Measurements from ENCODE around the gene UBXN6. TPM values are rescaled to one million over a fixed set of nuclear protein-coding genes. Genes with fewer than 3 reads are reported as not detected.

UBXN6 gene
- total RNA-seq, 1 donor from 2014 or later, result 169 TPM

DNA sequence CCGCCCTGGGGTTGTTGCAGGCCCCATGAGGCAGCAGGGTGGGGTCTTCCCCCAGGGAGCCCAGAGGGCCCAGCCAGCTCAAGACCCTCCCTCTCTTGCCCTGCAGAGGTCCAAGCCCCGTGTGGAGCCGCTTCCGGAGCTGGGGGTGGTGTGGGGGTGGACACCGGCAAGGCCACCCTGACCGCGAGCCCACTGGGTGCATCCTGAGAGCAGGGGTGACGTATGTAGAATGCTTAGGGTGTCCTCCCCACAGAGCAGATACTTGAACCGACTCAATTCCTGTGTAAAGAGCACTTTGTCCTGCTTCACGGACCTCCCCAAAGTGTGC, 14.8 kb downstream of the UBXN6 start:
- DNase-seq (ENCODE audit: low spot score), result no peak

DNA sequence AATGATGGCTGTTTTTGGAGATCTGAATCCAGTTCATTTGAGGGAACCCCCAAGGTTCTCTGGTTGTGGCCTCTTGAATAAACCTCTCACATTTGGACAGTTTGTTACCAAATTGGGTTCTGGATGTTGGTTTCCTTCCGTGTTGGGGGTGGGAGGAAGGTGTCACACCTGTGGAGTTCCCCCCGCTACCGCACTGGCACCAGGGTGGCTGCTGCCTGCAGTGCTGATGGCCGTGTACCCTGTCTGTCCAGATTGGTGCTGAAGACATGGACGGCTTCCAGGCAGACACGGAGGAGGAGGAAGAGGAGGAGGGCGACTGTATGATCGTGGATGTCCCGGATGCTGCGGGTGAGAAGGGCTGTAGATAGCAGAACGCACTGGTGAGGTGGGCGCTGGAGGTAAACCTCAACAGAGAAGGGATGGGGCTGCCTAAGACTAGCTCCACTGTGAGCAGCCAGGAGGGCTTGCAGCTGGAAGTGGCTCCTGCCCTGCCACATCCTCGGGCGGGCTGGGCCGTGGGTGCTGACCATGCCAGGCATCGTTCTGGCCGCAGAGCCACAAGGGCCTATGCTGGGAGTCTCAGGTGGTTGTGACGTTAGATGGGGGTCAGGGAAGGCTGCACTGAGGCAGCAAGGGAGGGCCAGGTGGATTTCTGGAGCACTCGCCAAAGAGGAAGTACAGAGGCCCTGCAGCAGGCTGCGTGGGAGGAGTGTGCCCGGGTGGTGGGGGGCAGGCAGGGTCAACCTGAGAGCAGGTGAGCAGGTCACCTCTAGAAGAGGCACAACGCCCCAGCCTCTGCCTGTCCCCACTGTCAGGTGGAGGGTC, 15.4 kb downstream of the UBXN6 start:
- no peak for DNase-seq (ENCODE audit: low spot score)

DNA sequence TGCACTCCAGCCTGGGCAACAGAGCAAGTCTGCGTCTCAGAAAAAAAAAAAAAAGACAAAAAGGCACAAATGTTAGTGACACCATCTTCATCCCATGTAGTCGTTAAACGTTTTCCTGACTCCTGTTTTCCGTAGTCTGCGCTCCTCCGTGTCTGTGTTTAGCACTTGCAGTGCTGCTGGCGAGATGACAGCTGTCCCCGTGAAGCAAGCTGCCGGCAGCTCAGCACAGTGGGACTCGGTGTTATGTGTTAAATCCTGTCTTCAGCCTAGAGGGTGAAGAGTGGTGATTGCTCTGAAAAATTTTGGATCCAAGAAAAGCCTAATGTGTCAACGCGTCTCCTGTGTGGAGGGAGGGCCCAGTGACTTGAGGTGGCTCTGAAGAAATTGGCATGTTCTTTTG, 18.4 kb downstream of the UBXN6 start:
- DNase-seq (ENCODE audit: low spot score), result no peak

DNA sequence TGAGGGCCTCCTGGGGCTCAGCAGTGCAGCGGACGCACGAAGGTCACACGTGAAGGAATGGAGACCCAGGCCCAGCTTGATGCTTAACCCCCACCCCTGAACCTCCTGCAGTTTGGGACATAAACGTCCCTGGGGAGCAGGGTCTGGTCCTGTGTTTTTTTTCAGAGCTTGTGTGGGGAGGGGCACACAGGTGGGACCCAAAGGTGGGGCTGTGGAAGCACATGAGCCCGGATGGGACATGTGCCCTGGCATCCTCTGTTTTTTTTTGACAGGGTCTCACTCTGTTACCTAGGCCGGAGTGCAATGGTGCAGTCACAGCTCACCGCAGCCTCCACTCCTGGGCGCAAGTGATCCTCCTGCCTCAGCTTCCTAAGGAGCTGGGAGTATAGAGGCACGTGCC, 20.5 kb downstream of the UBXN6 start:
- no peak for DNase-seq (ENCODE audit: low spot score)

DNA sequence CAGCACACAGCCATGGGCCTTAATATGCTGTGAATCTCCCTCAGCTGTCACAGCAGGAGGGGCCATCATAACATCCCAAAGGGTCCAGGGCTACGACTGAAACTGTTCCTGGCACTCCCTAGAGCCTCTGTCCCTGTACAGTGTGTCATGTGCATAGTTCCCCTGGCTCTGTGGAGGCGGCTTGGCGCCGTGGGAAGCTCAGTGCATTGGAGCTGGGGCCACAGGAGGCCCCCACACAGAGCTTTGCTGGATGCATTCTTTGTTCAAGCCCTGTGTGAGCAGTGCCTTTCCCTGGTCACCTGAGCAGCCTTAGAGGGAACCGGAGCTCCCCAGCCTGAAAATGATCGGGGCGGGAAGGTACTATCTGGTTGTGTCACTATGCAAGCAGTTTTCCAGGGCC, 21.4 kb downstream of the UBXN6 start:
- DNase-seq (ENCODE audit: low spot score), result no peak

DNA sequence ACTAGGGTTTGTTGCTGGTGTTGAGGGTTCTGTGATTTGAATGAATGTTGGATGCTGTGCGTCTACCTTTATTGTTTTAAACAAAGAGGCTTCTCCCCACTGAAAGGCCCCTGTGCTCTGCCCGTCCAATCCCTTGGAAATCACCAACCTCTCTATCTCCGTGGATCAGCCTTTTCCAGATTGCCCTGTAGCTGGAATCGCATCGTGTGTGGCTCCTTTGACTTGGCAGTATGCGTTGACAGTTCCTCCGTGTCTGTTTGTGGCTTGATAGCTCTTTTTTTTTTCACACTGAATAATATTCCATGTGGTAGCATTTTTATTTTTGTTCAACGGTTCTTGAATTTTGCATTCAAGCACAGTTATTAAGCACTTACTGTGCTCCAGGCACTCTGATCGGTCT, 23.2 kb downstream of the UBXN6 start:
- DNase-seq (ENCODE audit: low spot score), result no peak

DNA sequence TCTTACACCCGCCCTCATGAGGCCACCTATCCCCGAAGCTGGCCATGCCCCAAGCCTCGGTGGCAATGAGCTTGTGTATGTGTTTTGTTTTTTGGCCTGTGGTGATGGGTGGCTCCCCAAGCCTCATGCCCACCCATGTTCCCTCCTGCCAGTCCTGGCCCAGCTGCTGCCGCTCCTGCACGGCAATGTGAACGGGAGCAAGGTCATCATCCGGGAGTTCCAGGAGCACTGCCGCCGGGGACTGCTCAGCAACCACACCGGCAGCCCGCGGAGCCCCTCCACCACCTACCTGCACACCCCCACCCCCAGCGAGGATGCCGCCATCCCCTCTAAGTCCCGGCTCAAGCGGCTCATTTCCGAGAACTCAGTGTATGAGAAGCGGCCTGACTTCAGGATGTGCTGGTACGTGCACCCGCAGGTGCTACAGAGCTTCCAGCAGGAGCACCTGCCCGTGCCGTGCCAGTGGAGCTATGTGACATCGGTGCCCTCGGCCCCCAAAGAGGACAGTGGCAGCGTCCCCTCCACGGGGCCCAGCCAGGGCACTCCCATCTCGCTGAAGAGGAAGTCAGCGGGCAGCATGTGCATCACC, 24.6 kb downstream of the UBXN6 start:
- DNase-seq (ENCODE audit: low spot score), result no peak

DNA sequence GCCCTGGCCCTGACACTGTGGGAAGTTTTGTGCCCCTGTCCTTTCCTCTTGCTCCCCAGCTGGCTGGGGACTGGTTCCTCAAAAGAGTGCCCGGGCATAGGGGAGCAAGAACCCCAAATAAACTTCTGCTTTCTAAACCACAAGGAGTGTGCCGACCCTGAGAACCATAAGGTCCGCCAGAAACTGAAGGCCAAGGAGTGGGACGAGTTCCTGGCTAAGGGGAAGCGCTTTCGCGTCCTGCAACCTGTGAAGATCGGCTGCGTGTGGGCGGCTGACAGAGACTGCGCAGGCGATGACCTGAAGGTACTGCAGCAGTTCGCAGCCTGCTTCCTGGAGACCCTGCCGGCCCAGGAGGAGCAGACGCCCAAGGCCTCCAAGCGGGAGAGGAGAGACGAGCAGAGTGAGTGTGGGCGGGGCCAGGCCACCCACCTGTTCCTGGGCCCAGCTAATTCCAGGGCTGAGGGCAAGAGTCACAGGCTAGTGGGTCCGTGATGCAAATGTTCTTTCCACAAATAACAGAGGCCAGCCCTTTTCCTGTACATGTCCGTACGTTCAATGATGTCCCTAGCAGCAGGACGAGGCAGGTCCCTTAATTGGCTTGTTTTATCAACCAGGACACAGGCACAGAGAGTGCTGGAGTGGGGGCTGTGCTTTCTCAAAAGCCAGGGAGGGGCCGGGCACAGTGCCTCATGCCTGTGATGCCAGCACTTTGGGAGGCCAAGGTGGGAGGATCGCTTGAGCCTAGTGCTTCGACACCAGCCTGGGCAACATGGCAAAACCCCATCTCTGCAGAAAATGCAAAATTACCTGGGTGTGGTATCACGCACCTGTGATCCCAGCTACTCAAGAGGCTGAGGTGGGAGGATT, 25.6 kb downstream of the UBXN6 start:
- DNase-seq (ENCODE audit: low spot score), result no peak

DNA sequence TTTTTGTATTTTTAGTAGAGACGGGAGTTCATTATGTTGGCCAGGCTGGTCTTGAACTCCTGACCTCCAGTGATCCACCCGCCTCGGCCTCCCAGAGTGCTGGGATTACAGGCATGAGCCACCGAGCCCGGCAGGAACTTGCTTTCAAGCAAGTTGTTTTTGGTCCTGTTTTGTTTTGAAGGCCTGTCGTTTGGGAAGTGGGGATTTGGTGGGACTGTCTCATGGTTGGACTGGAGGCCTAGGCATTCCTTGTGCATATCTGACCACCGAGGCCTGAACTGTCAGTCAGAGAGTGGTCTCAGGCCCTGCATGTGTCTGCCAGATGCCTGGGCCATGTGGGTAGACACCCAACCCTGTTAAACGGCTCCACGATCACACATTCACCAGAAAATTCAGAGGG, 26.3 kb downstream of the UBXN6 start:
- DNase-seq (ENCODE audit: low spot score), result no peak

DNA sequence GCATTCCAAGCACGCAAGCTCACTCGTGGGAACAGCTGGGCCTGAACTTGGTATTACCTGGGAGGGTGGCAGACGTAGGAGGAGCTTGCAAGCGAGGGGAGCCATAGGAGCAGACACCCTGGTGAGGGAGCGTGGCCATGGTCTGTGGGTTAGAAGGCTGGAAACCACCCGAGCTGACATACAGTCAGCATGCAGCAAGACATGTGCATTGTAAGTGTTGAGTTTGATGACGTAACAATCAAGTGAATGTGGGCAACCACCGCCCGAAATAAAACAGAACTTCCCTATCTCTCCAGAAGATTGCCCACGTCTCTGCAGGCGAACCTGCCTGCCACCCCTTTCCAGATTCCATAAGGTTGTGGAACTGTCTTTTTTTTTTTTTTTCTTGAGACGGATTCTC, 26.8 kb downstream of the UBXN6 start:
- no peak for DNase-seq (ENCODE audit: low spot score)

DNA sequence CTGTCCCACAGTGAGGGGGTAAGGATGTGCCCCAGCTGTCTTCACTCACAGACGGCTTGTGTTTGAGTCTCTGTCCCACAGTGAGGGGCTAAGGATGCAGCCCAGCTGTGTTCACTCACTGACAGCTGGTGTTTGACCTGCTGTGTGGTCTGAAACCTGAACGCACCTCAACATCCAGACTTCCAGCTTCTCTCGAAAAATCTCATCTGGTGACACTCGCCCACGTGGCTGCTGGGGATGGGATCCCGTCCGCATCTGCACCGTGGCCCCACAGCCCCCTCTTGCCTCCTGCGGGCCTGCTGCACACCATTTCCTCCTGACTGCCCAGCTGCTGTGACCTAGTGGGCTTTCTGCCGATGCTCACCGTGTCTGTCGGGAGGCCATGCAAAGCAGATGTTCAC, 27.8 kb downstream of the UBXN6 start:
- DNase-seq (ENCODE audit: low spot score), result no peak

DNA sequence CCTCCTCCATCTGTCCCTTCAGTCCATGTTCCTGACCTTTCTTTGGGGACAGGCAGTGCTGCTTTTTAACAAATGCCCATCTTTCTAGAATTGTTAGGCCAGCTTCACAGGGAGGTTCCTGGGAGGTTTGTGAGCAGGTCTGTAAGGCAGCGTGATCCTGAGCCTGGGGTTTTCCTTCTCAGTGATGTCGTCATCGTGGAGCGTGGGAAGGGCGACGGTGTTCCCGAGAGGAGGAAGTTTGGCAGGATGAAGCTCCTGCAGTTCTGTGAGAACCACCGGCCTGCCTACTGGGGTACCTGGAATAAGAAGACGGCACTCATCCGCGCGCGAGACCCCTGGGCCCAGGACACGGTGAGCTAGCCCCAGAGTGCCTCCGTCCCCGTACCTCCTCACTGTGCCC, 28.3 kb downstream of the UBXN6 start:
- DNase-seq (ENCODE audit: low spot score), result no peak

DNA sequence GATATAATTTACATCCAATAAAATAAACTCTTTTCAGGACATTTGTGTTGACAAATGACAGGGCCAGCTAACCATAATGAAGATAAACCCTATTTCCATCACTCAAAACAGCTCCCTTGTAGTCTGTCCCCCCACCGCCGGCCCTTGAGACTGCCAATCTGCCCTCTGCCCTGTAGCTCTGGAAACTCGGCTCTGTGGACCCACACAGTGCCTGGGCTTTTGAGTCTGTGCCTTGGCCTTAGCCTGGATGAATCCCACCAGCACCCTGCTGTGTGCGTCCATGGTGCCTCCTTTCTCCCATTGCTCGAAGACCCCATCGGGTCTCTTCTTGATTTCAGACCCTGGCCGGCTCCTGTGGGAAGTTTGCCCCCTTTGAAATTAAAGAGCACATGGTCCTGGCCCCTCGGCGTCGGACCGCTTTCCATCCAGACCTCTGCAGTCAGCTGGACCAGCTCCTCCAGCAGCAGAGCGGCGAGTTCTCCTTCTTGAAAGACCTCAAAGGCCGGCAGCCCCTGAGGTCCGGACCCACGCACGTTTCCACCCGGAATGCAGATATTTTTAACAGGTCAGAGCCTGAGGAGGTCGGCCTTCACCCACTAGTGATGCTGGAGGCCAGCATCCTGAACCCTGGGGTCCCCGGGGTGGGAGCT, 29.1 kb downstream of the UBXN6 start:
- DNase-seq (ENCODE audit: low spot score), result no peak

DNA sequence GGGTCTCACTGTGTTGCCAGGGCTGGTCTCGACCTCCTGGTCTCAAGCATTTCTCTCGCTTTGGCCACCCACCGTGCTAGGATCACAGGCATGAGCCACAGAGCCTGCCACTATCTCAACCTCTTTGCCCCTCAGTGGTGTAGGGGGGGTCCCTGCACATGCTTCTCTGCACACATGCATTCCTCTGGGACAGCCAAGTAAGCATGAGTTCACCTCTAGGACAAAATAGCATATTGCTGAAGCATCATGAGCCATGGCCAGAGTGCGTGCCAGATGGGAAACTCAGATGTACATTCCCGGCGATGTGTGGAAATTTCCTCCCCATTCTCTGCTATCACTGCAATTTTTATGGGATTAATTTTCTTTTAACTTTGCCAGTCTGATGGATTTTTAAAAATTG, 32.1 kb downstream of the UBXN6 start:
- DNase-seq (ENCODE audit: low spot score), result no peak

DNA sequence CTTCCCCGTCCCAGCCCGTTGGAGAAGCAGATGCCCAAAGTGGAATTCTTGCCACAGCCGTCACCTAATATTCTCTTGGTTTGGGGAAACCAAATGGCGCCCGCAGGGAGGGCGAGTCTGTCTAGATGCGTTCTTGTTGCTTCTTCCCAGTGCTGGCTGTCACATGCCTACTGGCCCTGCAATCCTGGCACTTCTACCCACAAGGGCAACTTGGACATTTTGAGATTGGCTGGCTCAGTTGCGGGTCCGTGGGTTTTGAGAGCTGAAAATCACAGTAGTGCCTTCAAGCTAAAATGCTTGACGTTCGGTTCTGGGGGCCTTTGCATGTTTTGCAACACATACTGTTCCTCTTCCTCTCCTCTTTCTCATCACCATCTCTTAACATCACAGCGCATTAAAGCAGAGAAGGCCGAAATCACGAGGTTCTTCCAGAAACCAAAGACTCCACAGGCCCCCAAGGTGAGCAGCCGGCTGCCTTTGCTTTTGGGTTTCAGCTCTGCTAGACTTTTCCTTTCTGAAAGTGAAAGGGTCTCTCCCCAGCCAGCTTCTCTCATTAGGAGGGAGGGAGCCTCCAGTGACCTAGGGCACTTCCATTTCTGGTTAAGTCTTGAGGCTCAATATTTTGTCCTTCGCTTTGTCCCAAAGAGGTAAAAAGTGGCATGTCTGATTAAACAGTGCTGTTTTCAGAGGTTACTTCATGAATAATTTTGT, 34.0 kb downstream of the UBXN6 start:
- DNase-seq (ENCODE audit: low spot score), result no peak

DNA sequence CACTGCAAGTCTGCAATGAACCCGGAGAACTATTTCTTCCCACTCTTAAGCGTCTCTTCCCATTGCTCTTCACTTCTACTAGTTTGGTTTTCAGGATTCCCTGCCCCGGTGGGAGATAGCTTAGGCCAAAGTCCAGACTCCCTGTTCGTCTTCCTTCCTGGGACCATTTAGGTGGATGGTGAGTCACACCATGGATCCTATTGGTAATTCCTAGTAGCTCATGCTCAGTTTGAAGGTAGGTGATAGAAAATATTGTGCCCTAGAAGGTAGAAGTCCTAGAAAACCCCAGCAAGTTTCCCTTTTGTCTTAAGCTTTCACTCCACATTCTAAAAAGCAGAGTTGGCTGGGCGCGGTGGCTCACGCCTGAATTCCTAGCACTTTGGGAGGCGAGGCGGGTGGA, 41.3 kb downstream of the UBXN6 start:
- no peak for DNase-seq (ENCODE audit: low spot score)

DNA sequence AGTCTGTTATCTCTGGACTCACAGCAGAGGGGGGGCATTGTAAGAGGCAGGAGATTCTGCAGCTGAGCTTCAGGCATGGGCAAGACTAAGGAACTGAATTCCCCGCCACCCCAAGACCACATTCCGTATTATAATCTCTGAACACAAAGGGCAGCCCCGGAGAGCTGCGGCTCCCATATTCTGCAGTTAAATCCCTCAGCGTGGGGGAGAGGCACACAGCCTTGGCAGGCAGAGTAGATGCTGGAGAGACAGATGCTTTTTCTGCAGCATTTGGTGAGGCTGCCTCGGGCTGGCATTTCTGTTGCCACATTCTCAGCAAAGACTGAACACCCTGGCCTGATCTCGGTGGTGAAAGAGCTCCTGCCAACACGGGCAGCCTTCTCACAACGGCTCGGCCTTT, 42.2 kb downstream of the UBXN6 start:
- DNase-seq (ENCODE audit: low spot score), result peak; percentile 67

DNA sequence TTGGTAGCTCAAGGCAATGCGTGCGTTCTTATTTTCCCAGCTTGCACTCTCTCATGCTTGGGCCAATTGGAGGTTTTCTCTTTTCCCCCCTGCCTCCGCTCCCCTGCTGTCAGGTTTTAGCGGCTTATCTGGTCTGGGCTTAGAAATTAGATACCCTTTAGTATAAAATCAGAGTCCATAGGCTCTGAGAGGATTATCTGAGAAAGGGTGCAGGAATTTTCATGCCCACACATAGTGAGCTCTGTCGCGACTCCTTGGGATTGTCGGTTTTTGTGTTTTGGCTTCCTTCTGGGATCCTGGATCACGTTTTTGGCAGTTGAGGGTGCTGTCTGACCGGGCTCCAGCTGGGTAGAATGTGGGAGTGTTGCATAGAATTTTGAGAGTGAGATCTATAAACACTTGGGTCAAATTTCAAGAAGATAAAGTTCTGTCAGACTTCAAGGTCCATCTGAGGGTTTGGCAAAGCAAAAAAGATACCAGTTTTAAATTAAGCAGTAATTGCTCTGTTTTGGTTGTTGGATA, 42.7 kb downstream of the UBXN6 start:
- peak; percentile 64 for DNase-seq (ENCODE audit: low spot score)

DNA sequence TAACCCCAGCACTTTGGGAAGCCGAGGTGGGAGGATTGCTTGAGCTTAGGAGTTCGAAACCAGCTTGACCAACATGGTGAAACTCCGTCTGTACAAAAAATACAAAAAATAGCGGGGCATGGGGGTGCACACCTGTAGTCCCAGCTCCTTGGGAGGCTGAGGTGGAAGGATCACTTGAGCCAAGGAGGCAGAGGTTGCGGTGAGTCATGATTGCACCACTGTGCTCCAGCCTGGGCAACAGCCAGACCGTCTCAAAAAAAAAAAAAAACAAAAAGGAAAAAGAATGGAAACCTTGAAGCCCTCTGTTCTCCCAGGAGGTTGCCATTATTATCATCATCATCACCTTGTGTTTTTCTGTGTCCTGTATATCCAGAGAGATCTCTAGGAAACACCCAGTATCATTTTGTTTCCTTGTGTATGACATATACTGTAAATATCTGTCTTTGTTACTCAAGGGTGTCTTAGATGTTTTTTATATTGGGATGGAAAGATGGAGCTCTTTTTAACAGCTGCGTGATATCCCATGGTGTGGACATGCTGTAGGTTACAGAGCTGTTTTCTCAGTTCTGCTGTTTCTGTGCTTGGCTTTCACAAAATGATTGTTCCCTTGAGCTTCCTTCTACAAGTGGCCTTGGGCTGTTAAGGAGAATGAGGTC, 43.3 kb downstream of the UBXN6 start:
- DNase-seq (ENCODE audit: low spot score), result no peak

DNA sequence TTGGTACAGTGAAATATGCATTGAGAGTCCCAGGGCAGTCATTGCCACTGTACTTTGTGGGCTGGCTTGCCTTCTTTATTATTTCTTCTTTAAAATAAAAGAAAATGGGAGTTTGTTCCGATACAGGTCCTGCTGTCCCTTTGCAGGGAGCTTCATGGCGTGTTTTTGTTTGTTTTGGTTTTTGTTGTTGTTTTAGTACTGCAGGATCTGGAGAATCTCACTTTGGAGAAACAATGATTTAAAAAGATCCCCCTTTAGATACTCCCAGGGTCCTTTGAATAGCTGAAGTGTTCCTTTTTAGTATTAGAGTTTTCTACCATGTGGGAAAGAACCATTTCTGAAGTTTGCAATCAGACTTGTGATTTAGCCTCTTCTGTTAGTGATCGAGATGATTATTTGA, 44.0 kb downstream of the UBXN6 start:
- DNase-seq (ENCODE audit: low spot score), result no peak

Measured in umbilical cord (tissue), 2 donors.